ENCODE measurements around the gene MCAM. TPM values are rescaled to one million over a fixed set of nuclear protein-coding genes. Genes with fewer than 3 reads are reported as not detected.

MCAM gene
- total RNA-seq, 1 experiment from 2014 or later: 26.4 TPM

DNA sequence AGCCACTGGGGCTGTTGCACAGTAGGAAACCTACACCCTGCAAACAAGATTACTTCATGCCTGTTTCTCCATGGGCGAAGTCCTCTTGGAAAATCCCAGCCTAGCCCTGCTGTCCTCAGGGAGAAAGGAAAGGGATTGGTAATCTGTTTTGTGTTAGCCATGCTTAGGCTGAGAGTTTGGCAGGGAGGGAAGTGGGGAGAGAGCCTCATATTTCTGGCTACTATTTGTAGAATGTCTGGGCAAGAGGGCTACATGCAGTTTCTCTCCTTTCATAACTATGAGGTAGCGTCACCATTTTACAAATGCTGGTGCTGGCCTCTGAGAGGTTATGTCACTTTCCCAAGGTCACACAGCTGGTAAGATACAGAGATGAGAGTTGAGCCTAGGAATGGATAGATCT is 30.3 kb upstream of the MCAM start (continued):
- TF ChIP-seq, protein P1, sequence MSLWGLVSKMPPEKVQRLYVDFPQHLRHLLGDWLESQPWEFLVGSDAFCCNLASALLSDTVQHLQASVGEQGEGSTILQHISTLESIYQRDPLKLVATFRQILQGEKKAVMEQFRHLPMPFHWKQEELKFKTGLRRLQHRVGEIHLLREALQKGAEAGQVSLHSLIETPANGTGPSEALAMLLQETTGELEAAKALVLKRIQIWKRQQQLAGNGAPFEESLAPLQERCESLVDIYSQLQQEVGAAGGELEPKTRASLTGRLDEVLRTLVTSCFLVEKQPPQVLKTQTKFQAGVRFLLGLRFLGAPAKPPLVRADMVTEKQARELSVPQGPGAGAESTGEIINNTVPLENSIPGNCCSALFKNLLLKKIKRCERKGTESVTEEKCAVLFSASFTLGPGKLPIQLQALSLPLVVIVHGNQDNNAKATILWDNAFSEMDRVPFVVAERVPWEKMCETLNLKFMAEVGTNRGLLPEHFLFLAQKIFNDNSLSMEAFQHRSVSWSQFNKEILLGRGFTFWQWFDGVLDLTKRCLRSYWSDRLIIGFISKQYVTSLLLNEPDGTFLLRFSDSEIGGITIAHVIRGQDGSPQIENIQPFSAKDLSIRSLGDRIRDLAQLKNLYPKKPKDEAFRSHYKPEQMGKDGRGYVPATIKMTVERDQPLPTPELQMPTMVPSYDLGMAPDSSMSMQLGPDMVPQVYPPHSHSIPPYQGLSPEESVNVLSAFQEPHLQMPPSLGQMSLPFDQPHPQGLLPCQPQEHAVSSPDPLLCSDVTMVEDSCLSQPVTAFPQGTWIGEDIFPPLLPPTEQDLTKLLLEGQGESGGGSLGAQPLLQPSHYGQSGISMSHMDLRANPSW (CRISPR knock-in tag; conservative IDR thresholded peaks at IDR 0.05; ENCODE audit: low read depth): no peak
- TF ChIP-seq, protein P2, sequence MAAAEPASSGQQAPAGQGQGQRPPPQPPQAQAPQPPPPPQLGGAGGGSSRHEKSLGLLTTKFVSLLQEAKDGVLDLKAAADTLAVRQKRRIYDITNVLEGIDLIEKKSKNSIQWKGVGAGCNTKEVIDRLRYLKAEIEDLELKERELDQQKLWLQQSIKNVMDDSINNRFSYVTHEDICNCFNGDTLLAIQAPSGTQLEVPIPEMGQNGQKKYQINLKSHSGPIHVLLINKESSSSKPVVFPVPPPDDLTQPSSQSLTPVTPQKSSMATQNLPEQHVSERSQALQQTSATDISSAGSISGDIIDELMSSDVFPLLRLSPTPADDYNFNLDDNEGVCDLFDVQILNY (CRISPR knock-in tag; IDR thresholded peaks at IDR 0.05): no peak
- TF ChIP-seq IRF2 (CRISPR knock-in tag; IDR thresholded peaks at IDR 0.05; ENCODE audit: borderline replicate concordance, low read depth): no peak
- TF ChIP-seq NFATC4 (CRISPR knock-in tag; IDR thresholded peaks at IDR 0.05): no peak

DNA sequence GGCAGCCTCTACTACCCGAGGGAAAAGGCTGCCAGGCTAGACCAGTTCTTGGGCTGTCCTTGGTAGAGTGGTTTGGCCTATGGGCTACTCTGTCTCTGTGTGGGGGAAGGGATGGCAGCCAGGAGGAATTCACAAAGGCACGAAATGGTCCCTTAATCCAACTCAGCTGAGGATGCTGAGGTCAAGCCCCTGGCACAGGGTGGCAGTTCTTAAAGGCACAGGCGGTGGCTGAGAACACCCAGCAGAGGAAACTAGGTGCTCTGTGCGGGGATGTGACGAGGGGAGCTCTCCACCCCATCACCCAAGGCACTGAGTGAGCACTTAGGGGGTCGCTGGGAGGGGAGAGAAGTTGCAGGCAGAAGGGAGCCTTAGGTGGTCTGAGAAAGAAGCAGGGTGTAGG is 29.7 kb upstream of the MCAM start, which contains the start of gene MFRP:
Gene MFRP, minus strand, starts transcription at position 101 of the 400 bp plus-strand sequence. CDS start 192 bp downstream, outside the sequence.
- TF ChIP-seq, protein P3, sequence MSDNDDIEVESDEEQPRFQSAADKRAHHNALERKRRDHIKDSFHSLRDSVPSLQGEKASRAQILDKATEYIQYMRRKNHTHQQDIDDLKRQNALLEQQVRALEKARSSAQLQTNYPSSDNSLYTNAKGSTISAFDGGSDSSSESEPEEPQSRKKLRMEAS (CRISPR knock-in tag; IDR thresholded peaks at IDR 0.05): no peak
- no peak for TF ChIP-seq MYBL2 (CRISPR knock-in tag; IDR thresholded peaks at IDR 0.05)
- no peak for TF ChIP-seq ZNF671 (CRISPR knock-in tag; IDR thresholded peaks at IDR 0.05)
- TF ChIP-seq, protein P4, sequence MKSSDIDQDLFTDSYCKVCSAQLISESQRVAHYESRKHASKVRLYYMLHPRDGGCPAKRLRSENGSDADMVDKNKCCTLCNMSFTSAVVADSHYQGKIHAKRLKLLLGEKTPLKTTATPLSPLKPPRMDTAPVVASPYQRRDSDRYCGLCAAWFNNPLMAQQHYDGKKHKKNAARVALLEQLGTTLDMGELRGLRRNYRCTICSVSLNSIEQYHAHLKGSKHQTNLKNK (CRISPR knock-in tag; IDR thresholded peaks at IDR 0.05): no peak
- no peak for TF ChIP-seq TCF7 (CRISPR knock-in tag; IDR thresholded peaks at IDR 0.05; ENCODE audit: low read depth)
- TF ChIP-seq ZNF416 (CRISPR knock-in tag; IDR thresholded peaks at IDR 0.05): no peak
- TF ChIP-seq ZBTB21 (CRISPR knock-in tag; IDR thresholded peaks at IDR 0.05; ENCODE audit: borderline replicate concordance): no peak
- TF ChIP-seq FOXP1 (CRISPR knock-in tag; IDR thresholded peaks at IDR 0.05; ENCODE audit: borderline replicate concordance): no peak
- no peak for TF ChIP-seq ZNF219 (CRISPR knock-in tag; IDR thresholded peaks at IDR 0.05; ENCODE audit: borderline replicate concordance)
- TF ChIP-seq NFATC4 (CRISPR knock-in tag; IDR thresholded peaks at IDR 0.05): no peak
- TF ChIP-seq, protein P1 (CRISPR knock-in tag; conservative IDR thresholded peaks at IDR 0.05; ENCODE audit: low read depth): no peak
- no peak for TF ChIP-seq FOXJ3 (CRISPR knock-in tag; IDR thresholded peaks at IDR 0.05; ENCODE audit: borderline replicate concordance)
- TF ChIP-seq, protein P5, sequence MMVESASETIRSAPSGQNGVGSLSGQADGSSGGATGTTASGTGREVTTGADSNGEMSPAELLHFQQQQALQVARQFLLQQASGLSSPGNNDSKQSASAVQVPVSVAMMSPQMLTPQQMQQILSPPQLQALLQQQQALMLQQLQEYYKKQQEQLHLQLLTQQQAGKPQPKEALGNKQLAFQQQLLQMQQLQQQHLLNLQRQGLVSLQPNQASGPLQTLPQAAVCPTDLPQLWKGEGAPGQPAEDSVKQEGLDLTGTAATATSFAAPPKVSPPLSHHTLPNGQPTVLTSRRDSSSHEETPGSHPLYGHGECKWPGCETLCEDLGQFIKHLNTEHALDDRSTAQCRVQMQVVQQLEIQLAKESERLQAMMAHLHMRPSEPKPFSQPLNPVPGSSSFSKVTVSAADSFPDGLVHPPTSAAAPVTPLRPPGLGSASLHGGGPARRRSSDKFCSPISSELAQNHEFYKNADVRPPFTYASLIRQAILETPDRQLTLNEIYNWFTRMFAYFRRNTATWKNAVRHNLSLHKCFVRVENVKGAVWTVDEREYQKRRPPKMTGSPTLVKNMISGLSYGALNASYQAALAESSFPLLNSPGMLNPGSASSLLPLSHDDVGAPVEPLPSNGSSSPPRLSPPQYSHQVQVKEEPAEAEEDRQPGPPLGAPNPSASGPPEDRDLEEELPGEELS (CRISPR knock-in tag; IDR thresholded peaks at IDR 0.05): no peak
- Mint-ChIP-seq H3K9me3 (0 out of 2 replicates have a peak, but pooled peaks cover 4% of the 10 kb centered on the region), H3K4me1 (peaks cover 3% of the 10 kb centered on the region), H3K36me3 (no peaks in the 10 kb centered on the region), H3K27me3 (ENCODE audit: low read depth) (peaks cover 66% of the 10 kb centered on the region), H3K4me3 (no peak within 1 kb of the TSS), H3K27ac (no peak within 1 kb of the TSS)
- POLR2A ChIA-PET: no interaction called here
- no peak for DNase-seq (ENCODE audit: low spot score)
- no peak for ATAC-seq
- CTCF ChIA-PET: interaction anchor here (0.9 to 10.4 kb wide), 2 partner anchors 9 to 32 kb away, joined by 4 to 262 read pairs; partner anchors contain the start of gene USP2

All from WTC11 (cell line).